Uterus (tissue), 2 donors: ENCODE data around the gene PKDREJ.
"Not testable (repeated sequence)": the region's sequence is repeated elsewhere in the genome, so short reads cannot be mapped to it uniquely, and the experiment has no call there.

Experiments used
- POLR2A ChIP-seq, 2 donors: fragments of 450-650 bp; IDR thresholded peaks; one replicate each; pipeline ENCODE4 v1.6.1; 2016; ENCODE audit warnings: antibody characterized with exemption in 2 of 2, mild to moderate bottlenecking in 1 of 2, moderate library complexity in 1 of 2
- TF ChIP-seq, protein P1 (sequence below), 4 experiments: fragments of 200-600 bp in 2 of 4; fragments of 450-650 bp in 2 of 4; sonication (generic) in 2 of 4; IDR thresholded peaks; one replicate each; pipeline ENCODE4 v1.5.1; 2016 to 2019; ENCODE audit warnings: antibody characterized with exemption in 4 of 4, mild to moderate bottlenecking in 2 of 4, moderate library complexity in 1 of 4

DNA sequence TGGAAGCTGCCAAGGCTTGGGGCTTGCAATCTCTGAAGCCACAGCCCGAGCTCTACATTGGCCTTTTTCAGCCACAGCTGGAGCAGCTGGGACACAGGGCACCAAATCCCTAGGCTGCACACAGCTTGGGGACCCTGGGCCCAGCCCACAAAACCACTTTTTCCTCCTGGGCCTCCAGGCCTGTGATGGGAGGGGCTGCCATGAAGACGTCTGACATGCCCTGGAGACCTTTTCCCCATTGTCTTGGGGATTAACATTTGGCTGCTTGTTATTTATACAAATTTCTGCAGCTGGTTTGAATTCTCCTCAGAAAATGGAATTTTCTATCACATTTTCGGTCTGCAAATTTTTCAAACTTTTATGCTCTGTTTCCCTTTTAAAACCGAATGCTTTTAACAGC, 2.5 kb upstream of the PKDREJ start:
- TF ChIP-seq, protein P1, sequence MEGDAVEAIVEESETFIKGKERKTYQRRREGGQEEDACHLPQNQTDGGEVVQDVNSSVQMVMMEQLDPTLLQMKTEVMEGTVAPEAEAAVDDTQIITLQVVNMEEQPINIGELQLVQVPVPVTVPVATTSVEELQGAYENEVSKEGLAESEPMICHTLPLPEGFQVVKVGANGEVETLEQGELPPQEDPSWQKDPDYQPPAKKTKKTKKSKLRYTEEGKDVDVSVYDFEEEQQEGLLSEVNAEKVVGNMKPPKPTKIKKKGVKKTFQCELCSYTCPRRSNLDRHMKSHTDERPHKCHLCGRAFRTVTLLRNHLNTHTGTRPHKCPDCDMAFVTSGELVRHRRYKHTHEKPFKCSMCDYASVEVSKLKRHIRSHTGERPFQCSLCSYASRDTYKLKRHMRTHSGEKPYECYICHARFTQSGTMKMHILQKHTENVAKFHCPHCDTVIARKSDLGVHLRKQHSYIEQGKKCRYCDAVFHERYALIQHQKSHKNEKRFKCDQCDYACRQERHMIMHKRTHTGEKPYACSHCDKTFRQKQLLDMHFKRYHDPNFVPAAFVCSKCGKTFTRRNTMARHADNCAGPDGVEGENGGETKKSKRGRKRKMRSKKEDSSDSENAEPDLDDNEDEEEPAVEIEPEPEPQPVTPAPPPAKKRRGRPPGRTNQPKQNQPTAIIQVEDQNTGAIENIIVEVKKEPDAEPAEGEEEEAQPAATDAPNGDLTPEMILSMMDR (IDR thresholded peaks at IDR 0.05) = not testable (repeated sequence)
- not testable (repeated sequence) for TF ChIP-seq POLR2A (IDR thresholded peaks at IDR 0.05)
